ENCODE measurements around the gene KLF8.

Gene KLF8

DNA sequence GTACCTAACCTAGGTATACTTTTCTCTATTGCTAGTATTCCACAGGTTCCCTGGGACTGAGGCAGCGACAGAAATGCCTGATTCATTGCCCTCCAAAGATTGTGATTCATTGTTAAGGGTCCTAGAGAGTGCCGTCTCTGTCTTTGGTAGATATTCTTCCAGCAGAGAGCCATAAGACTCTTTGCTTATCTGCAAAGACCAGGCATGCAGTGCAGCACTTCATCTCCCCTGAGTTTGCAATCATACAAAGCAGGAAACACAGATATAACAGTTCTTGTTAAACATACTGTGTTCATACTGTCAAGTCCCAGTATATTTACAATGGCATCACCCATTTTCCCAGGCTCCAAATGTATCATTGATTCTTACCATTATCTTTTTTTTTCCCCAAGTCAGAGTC lies 47.7 kb downstream of the KLF8 start:
- TF ChIP-seq TCF12 (IDR thresholded peaks at IDR 0.05; ENCODE audit: low read depth) (no peak), ZBTB7A (IDR thresholded peaks at IDR 0.05; ENCODE audit: low read depth) (no peak), EP300 (IDR thresholded peaks at IDR 0.05; ENCODE audit: borderline replicate concordance) (no peak), TEAD4 (IDR thresholded peaks at IDR 0.05) (no peak), CREB1 (IDR thresholded peaks at IDR 0.05; ENCODE audit: low read depth) (no peak), CEBPB (IDR thresholded peaks at IDR 0.05) (no peak), FOXM1 (IDR thresholded peaks at IDR 0.05; ENCODE audit: borderline replicate concordance, low read depth) (no peak), RAD21 (IDR thresholded peaks at IDR 0.05; ENCODE audit: low read depth) (no peak), NFIC (IDR thresholded peaks at IDR 0.05) (no peak), EGR1 (IDR thresholded peaks at IDR 0.05) (no peak), YY1 (IDR thresholded peaks at IDR 0.05; ENCODE audit: low read depth) (no peak)
- TF ChIP-seq, protein P1, sequence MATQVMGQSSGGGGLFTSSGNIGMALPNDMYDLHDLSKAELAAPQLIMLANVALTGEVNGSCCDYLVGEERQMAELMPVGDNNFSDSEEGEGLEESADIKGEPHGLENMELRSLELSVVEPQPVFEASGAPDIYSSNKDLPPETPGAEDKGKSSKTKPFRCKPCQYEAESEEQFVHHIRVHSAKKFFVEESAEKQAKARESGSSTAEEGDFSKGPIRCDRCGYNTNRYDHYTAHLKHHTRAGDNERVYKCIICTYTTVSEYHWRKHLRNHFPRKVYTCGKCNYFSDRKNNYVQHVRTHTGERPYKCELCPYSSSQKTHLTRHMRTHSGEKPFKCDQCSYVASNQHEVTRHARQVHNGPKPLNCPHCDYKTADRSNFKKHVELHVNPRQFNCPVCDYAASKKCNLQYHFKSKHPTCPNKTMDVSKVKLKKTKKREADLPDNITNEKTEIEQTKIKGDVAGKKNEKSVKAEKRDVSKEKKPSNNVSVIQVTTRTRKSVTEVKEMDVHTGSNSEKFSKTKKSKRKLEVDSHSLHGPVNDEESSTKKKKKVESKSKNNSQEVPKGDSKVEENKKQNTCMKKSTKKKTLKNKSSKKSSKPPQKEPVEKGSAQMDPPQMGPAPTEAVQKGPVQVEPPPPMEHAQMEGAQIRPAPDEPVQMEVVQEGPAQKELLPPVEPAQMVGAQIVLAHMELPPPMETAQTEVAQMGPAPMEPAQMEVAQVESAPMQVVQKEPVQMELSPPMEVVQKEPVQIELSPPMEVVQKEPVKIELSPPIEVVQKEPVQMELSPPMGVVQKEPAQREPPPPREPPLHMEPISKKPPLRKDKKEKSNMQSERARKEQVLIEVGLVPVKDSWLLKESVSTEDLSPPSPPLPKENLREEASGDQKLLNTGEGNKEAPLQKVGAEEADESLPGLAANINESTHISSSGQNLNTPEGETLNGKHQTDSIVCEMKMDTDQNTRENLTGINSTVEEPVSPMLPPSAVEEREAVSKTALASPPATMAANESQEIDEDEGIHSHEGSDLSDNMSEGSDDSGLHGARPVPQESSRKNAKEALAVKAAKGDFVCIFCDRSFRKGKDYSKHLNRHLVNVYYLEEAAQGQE (IDR thresholded peaks at IDR 0.05; ENCODE audit: low read depth): no peak
- TF ChIP-seq, protein P2, sequence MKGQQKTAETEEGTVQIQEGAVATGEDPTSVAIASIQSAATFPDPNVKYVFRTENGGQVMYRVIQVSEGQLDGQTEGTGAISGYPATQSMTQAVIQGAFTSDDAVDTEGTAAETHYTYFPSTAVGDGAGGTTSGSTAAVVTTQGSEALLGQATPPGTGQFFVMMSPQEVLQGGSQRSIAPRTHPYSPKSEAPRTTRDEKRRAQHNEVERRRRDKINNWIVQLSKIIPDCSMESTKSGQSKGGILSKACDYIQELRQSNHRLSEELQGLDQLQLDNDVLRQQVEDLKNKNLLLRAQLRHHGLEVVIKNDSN (IDR thresholded peaks at IDR 0.05): no peak
- TF ChIP-seq, protein P3, sequence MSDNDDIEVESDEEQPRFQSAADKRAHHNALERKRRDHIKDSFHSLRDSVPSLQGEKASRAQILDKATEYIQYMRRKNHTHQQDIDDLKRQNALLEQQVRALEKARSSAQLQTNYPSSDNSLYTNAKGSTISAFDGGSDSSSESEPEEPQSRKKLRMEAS (IDR thresholded peaks at IDR 0.05): no peak

DNA sequence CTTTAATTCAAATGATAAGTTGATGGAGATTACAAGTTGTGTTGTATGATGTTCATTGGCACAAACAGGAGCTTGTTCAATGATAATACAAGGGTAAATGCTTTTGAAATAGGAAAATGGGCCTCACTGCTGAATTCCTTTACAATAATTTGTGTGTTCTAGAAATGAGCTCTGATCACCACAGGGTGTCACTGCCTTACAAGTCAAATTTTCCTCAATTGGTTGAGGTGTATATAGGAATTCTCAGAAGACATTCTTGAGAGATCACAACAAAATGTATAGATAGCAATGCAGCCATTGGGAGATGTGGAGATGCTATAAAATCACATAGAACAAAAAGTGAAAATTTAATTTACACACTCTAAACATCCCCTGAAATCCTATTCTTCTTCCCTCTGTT lies 49.6 kb downstream of the KLF8 start:
- TF ChIP-seq YY1 (IDR thresholded peaks at IDR 0.05; ENCODE audit: low read depth): no peak
- TF ChIP-seq RAD21 (IDR thresholded peaks at IDR 0.05; ENCODE audit: low read depth): peak; percentile 42
- no peak for TF ChIP-seq CREB1 (IDR thresholded peaks at IDR 0.05; ENCODE audit: low read depth)

DNA sequence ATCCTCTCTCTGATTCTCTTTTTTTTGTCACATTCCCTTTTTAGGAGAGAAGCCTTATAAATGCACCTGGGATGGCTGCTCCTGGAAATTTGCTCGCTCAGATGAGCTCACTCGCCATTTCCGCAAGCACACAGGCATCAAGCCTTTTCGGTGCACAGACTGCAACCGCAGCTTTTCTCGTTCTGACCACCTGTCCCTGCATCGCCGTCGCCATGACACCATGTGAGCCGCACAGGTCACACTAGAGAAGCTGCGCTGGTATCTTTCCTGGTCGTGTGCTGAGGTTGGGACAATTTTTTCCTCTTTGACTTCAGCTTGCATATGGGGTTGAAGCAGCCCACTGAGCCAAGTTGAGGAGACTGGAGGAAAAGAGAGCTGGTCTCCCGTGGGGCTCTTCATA lies 52.1 kb downstream of the KLF8 start:
- TF ChIP-seq EGR1 (IDR thresholded peaks at IDR 0.05): no peak
- TF ChIP-seq, protein P3 (IDR thresholded peaks at IDR 0.05): no peak
- no peak for TF ChIP-seq NFIC (IDR thresholded peaks at IDR 0.05)
- no peak for TF ChIP-seq FOXM1 (IDR thresholded peaks at IDR 0.05; ENCODE audit: borderline replicate concordance, low read depth)
- TF ChIP-seq, protein P1 (IDR thresholded peaks at IDR 0.05; ENCODE audit: low read depth): no peak
- no peak for TF ChIP-seq YY1 (IDR thresholded peaks at IDR 0.05; ENCODE audit: low read depth)
- TF ChIP-seq CEBPB (IDR thresholded peaks at IDR 0.05): no peak
- TF ChIP-seq RAD21 (IDR thresholded peaks at IDR 0.05; ENCODE audit: low read depth): no peak
- TF ChIP-seq CREB1 (IDR thresholded peaks at IDR 0.05; ENCODE audit: low read depth): no peak
- no peak for TF ChIP-seq ZBTB7A (IDR thresholded peaks at IDR 0.05; ENCODE audit: low read depth)
- TF ChIP-seq TCF12 (IDR thresholded peaks at IDR 0.05; ENCODE audit: low read depth): no peak
- TF ChIP-seq, protein P2 (IDR thresholded peaks at IDR 0.05): no peak
- no peak for TF ChIP-seq EP300 (IDR thresholded peaks at IDR 0.05; ENCODE audit: borderline replicate concordance)
- no peak for TF ChIP-seq TEAD4 (IDR thresholded peaks at IDR 0.05)
- no peak for TF ChIP-seq TAF1 (IDR thresholded peaks at IDR 0.05; ENCODE audit: low read depth)

DNA sequence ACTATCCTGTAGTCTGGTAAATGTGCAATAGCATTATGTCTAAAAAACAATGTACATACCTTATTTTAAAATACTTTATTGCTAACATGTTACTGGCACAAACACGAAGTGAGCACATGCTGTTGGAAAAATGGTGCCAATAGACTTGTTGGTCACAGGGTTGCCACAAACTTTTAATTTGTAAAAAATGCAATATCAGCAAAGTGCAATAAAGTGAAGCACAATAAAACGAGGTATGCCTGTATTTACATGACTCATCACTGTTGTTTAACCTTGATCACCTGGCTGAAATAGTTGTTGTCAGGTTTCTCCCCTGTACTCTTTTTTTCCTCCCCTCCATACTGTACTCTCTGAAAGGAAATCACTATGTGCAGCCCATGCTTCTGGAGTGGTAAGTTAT lies 56.5 kb downstream of the KLF8 start:
- TF ChIP-seq, protein P1 (IDR thresholded peaks at IDR 0.05; ENCODE audit: low read depth): no peak
- TF ChIP-seq ZBTB7A (IDR thresholded peaks at IDR 0.05; ENCODE audit: low read depth): no peak
- no peak for TF ChIP-seq CEBPB (IDR thresholded peaks at IDR 0.05)
- TF ChIP-seq EP300 (IDR thresholded peaks at IDR 0.05; ENCODE audit: borderline replicate concordance): no peak
- TF ChIP-seq NFIC (IDR thresholded peaks at IDR 0.05): no peak
- no peak for TF ChIP-seq FOXM1 (IDR thresholded peaks at IDR 0.05; ENCODE audit: borderline replicate concordance, low read depth)
- TF ChIP-seq, protein P2 (IDR thresholded peaks at IDR 0.05): no peak
- TF ChIP-seq RAD21 (IDR thresholded peaks at IDR 0.05; ENCODE audit: low read depth): no peak
- TF ChIP-seq TCF12 (IDR thresholded peaks at IDR 0.05; ENCODE audit: low read depth): no peak
- TF ChIP-seq TEAD4 (IDR thresholded peaks at IDR 0.05): no peak
- TF ChIP-seq TAF1 (IDR thresholded peaks at IDR 0.05; ENCODE audit: low read depth): no peak
- TF ChIP-seq CREB1 (IDR thresholded peaks at IDR 0.05; ENCODE audit: low read depth): no peak
- TF ChIP-seq, protein P3 (IDR thresholded peaks at IDR 0.05): no peak
- TF ChIP-seq EGR1 (IDR thresholded peaks at IDR 0.05): no peak
- no peak for TF ChIP-seq YY1 (IDR thresholded peaks at IDR 0.05; ENCODE audit: low read depth)
